ENCODE measurements around the gene SAMD10.
A peak's percentile ranks its signal among the peaks of the same experiment; 100 is the strongest.

SAMD10 gene

GRCh38 chr20:63969838-63970713 is 9.4 kb downstream of the SAMD10 start, which contains the start of gene ZNF512B:
ZNF512B (minus strand) TSS chr20:63969930; CDS start chr20:63967950, 1,980 bp downstream.
- peak within 1 kb of the TSS; percentile 77 to 92 for H3K27ac Mint-ChIP-seq
- H3K4me3 Mint-ChIP-seq: peak within 1 kb of the TSS; percentile 88 to 90
- ATAC-seq (replicated peaks): peak; percentile 45
- peaks cover 13 to 15% of the 10 kb centered on the region in 2 donors for H3K4me1 Mint-ChIP-seq (ENCODE audit: low read depth in 2 of 2)
- peaks cover 9% of the 10 kb centered on the region for H3K36me3 Mint-ChIP-seq (ENCODE audit: insufficient read depth)
- DNase-seq: no peak
- H3K9me3 Mint-ChIP-seq: no peaks in the 10 kb centered on the region
- H3K27me3 Mint-ChIP-seq: no peaks in the 10 kb centered on the region

GRCh38 chr20:63968928-63969760 is 10.3 kb downstream of the SAMD10 start:
- H3K4me1 Mint-ChIP-seq (ENCODE audit: low read depth in 2 of 2): peaks cover 12 to 14% of the 10 kb centered on the region in 2 donors
- peak; percentile 49 for ATAC-seq (replicated peaks)
- H3K9me3 Mint-ChIP-seq: no peaks in the 10 kb centered on the region
- no peaks in the 10 kb centered on the region for H3K27me3 Mint-ChIP-seq
- peak overlapping the region; percentile 88 to 90 for H3K4me3 Mint-ChIP-seq
- H3K36me3 Mint-ChIP-seq (ENCODE audit: insufficient read depth): peaks cover 9% of the 10 kb centered on the region
- no peak for DNase-seq
- peak overlapping the region; percentile 77 to 92 for H3K27ac Mint-ChIP-seq

GRCh38 chr20:63968136-63968927 is 11.1 kb downstream of the SAMD10 start:
- DNase-seq (no peak), ATAC-seq (replicated peaks) (no peak)
- H3K9me3 Mint-ChIP-seq: no peaks in the 10 kb centered on the region
- no peaks in the 10 kb centered on the region for H3K27me3 Mint-ChIP-seq
- peaks cover 6% of the 10 kb centered on the region for H3K36me3 Mint-ChIP-seq (ENCODE audit: insufficient read depth)
- H3K4me3 Mint-ChIP-seq: peak overlapping the region; percentile 88 to 90
- peaks cover 8 to 10% of the 10 kb centered on the region in 2 donors for H3K4me1 Mint-ChIP-seq (ENCODE audit: low read depth in 2 of 2)
- peak overlapping the region; percentile 77 to 92 for H3K27ac Mint-ChIP-seq

- peaks cover 6% of the 10 kb centered on the region for H3K36me3 Mint-ChIP-seq (ENCODE audit: insufficient read depth)
- H3K27ac Mint-ChIP-seq: no peak overlapping the region
- no peaks in the 10 kb centered on the region for H3K9me3 Mint-ChIP-seq
- no peak for ATAC-seq (replicated peaks)
- no peak for DNase-seq
- peaks cover 8 to 10% of the 10 kb centered on the region in 2 donors for H3K4me1 Mint-ChIP-seq (ENCODE audit: low read depth in 2 of 2)
- H3K27me3 Mint-ChIP-seq: no peaks in the 10 kb centered on the region
- peak overlapping the region; percentile 88 to 90 for H3K4me3 Mint-ChIP-seq
Measured at GRCh38 chr20:63967330-63968135, 11.9 kb downstream of the SAMD10 start.

GRCh38 chr20:63966944-63967322 is 12.5 kb downstream of the SAMD10 start:
- no peak overlapping the region for H3K4me3 Mint-ChIP-seq
- H3K27ac Mint-ChIP-seq: no peak overlapping the region
- DNase-seq (no peak), ATAC-seq (replicated peaks) (no peak)
- peaks cover 6% of the 10 kb centered on the region for H3K36me3 Mint-ChIP-seq (ENCODE audit: insufficient read depth)
- no peaks in the 10 kb centered on the region for H3K9me3 Mint-ChIP-seq
- no peaks in the 10 kb centered on the region for H3K27me3 Mint-ChIP-seq
- peaks cover 8 to 10% of the 10 kb centered on the region in 2 donors for H3K4me1 Mint-ChIP-seq (ENCODE audit: low read depth in 2 of 2)

GRCh38 chr20:63966172-63966943 is 13.1 kb downstream of the SAMD10 start:
- ATAC-seq (replicated peaks): no peak
- Mint-ChIP-seq H3K4me3 (no peak overlapping the region), H3K9me3 (no peaks in the 10 kb centered on the region), H3K27ac (peak overlapping the region in 1 of 2 donors; percentile 81), H3K4me1 (ENCODE audit: low read depth in 2 of 2) (peaks cover 8 to 10% of the 10 kb centered on the region in 2 donors), H3K36me3 (ENCODE audit: insufficient read depth) (peaks cover 6% of the 10 kb centered on the region), H3K27me3 (no peaks in the 10 kb centered on the region)
- no peak for DNase-seq

GRCh38 chr20:63964412-63964811 is 15.0 kb downstream of the SAMD10 start:
- DNase-seq (no peak), ATAC-seq (replicated peaks) (no peak)
- no peaks in the 10 kb centered on the region for H3K27me3 Mint-ChIP-seq
- H3K9me3 Mint-ChIP-seq: no peaks in the 10 kb centered on the region
- peaks cover 2% of the 10 kb centered on the region for H3K36me3 Mint-ChIP-seq (ENCODE audit: insufficient read depth)
- H3K27ac Mint-ChIP-seq: no peak overlapping the region
- peaks cover 5 to 8% of the 10 kb centered on the region in 2 donors for H3K4me1 Mint-ChIP-seq (ENCODE audit: low read depth in 2 of 2)
- H3K4me3 Mint-ChIP-seq: no peak overlapping the region

- DNase-seq: no peak
- H3K4me3 Mint-ChIP-seq: no peak overlapping the region
- no peak for ATAC-seq (replicated peaks)
- no peak overlapping the region for H3K27ac Mint-ChIP-seq
- no peaks in the 10 kb centered on the region for H3K9me3 Mint-ChIP-seq
- peaks cover 3 to 6% of the 10 kb centered on the region in 2 donors for H3K4me1 Mint-ChIP-seq (ENCODE audit: low read depth in 2 of 2)
- H3K27me3 Mint-ChIP-seq: no peaks in the 10 kb centered on the region
- peaks cover 2% of the 10 kb centered on the region for H3K36me3 Mint-ChIP-seq (ENCODE audit: insufficient read depth)
Measured at GRCh38 chr20:63963784-63964301, 15.6 kb downstream of the SAMD10 start.

GRCh38 chr20:63963348-63963741 is 16.1 kb downstream of the SAMD10 start:
- no peak overlapping the region for H3K4me3 Mint-ChIP-seq
- DNase-seq: no peak
- no peak for ATAC-seq (replicated peaks)
- H3K9me3 Mint-ChIP-seq: no peaks in the 10 kb centered on the region
- H3K4me1 Mint-ChIP-seq (ENCODE audit: low read depth in 2 of 2): peaks cover 0 to under 1% of the 10 kb centered on the region in 2 donors
- no peak overlapping the region for H3K27ac Mint-ChIP-seq
- peaks cover 2% of the 10 kb centered on the region for H3K36me3 Mint-ChIP-seq (ENCODE audit: insufficient read depth)
- no peaks in the 10 kb centered on the region for H3K27me3 Mint-ChIP-seq

GRCh38 chr20:63962426-63963347 is 16.8 kb downstream of the SAMD10 start:
- no peak overlapping the region for H3K27ac Mint-ChIP-seq
- peaks cover 0 to 2% of the 10 kb centered on the region in 2 donors for H3K4me1 Mint-ChIP-seq (ENCODE audit: low read depth in 2 of 2)
- H3K9me3 Mint-ChIP-seq: no peaks in the 10 kb centered on the region
- no peaks in the 10 kb centered on the region for H3K27me3 Mint-ChIP-seq
- no peak for DNase-seq
- no peak overlapping the region for H3K4me3 Mint-ChIP-seq
- H3K36me3 Mint-ChIP-seq (ENCODE audit: insufficient read depth): peaks cover 2% of the 10 kb centered on the region
- no peak for ATAC-seq (replicated peaks)

All from effector memory CD8-positive, alpha-beta T cell (primary cell).